HFF-Myc (cell line): Measurements from ENCODE around the gene IDUA.
A peak's percentile ranks its signal among the peaks of the same experiment; 100 is the strongest.

Experiments
- DNase-seq: peaks from one replicate; pipeline ENCODE4 v3.0.0-alpha.2; 2011; ENCODE audit warnings: low read depth; ENCODE audit errors: extremely low read depth
- H3K4me3 ChIP-seq: replicated peaks from 2 replicates; pipeline ENCODE4 v1.5.1; 2011; ENCODE audit warnings: low read depth, mild to moderate bottlenecking, control low read depth, low read length
- TF ChIP-seq, protein P1 (sequence below): IDR thresholded peaks from 2 replicates; pipeline ENCODE4 v1.5.1; 2012; ENCODE audit warnings: mild to moderate bottlenecking, low read depth, low read length, control low read depth; ENCODE audit errors: missing control alignments

The IDUA gene

DNA sequence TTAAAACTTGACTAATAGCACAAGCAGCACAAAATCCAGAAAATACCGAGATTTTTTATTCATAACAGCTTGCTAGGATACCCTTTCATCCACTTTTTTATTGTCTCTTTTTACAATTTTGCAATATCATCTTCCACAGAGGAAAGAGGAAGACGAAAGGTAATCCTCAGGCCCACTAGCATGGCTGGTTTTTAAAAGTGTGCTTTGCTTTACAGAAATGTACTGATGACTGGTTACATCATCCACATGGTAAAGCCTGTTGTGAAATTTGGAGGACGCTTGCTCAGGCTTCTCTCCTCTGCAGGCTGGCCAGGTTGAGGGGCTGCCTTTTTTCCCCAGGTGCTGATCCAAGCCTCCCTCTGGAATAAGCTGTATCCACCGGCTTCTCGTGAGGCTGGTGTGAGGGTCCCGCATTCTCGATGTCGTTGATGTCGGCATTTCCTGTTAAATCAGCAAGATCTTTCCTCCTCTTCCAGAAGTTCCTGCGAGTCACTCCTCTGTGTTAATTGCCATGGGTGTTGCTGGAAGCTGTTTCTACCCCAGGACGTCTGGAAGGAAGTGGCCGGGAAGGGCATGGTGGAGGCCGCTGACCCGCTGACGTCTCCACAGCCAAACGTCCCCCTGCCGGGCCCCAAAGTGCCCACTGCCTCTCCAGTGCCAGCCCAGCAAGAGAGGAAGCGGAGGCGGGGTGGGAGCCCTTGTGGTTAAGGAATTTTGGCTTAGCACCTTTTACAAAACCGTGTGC, 7.7 kb upstream of the IDUA start:
- DNase-seq, result no peak
- TF ChIP-seq, protein P1, sequence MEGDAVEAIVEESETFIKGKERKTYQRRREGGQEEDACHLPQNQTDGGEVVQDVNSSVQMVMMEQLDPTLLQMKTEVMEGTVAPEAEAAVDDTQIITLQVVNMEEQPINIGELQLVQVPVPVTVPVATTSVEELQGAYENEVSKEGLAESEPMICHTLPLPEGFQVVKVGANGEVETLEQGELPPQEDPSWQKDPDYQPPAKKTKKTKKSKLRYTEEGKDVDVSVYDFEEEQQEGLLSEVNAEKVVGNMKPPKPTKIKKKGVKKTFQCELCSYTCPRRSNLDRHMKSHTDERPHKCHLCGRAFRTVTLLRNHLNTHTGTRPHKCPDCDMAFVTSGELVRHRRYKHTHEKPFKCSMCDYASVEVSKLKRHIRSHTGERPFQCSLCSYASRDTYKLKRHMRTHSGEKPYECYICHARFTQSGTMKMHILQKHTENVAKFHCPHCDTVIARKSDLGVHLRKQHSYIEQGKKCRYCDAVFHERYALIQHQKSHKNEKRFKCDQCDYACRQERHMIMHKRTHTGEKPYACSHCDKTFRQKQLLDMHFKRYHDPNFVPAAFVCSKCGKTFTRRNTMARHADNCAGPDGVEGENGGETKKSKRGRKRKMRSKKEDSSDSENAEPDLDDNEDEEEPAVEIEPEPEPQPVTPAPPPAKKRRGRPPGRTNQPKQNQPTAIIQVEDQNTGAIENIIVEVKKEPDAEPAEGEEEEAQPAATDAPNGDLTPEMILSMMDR, result no peak
- H3K4me3 ChIP-seq, result no peak overlapping the region

- TF ChIP-seq, protein P1, result no peak
- no peak for DNase-seq
- H3K4me3 ChIP-seq, result no peak overlapping the region
Measured at GRCh38 chr4:982291-982690, 4.6 kb upstream of the IDUA start.

DNA sequence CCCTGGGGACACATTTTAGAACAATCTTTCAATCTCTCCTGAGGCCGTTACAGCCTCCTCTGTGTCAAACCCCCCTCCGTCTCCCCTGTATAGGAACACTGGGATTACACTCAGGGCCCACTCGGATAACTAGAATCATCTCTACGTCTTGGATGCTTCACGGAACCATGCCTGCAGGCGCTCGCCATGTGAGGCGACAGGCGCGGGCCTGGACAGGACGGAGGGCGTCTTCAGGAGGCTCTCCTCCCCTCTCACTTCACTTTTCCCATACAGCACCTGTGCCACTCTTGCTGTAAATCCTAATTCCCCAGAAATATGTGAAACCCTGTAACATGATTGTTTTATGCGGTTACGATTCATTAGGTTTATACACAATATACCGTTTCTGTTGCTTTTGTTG, 4.0 kb upstream of the IDUA start:
- no peak for DNase-seq
- H3K4me3 ChIP-seq, result no peak overlapping the region
- TF ChIP-seq, protein P1, result no peak

- H3K4me3 ChIP-seq, result no peak overlapping the region
- TF ChIP-seq, protein P1, result no peak
- DNase-seq, result no peak
Measured at GRCh38 chr4:984336-985054, 2.3 kb upstream of the IDUA start.

- TF ChIP-seq, protein P1, result no peak
- DNase-seq, result no peak
- no peak overlapping the region for H3K4me3 ChIP-seq
Measured at GRCh38 chr4:985123-985830, 1.6 kb upstream of the IDUA start.

- peak overlapping the region; percentile 53 for H3K4me3 ChIP-seq
- TF ChIP-seq, protein P1, result no peak
- no peak for DNase-seq
Measured at GRCh38 chr4:986428-986878, 391 bp upstream of the IDUA start.
